Myocyte (in vitro differentiated cells): ENCODE data around the gene C18orf63. TPM values are rescaled to one million over a fixed set of nuclear protein-coding genes. Genes with fewer than 3 reads are reported as not detected.
"Not testable (repeated sequence)": the region's sequence is repeated elsewhere in the genome, so short reads cannot be mapped to it uniquely, and the experiment has no call there.

Experiments
- DNase-seq: peaks from one replicate; pipeline ENCODE4 v3.0.0-alpha.2; 2012; ENCODE audit warnings: low read depth
- total RNA-seq: library from RNA; depleted of rRNA; stranded (reverse); fragments of >200 nt; gene quantifications from 2 replicates; pipeline ENCODE4 v1.2.3, GENCODE V29; 2014

The C18orf63 gene
- total RNA-seq, 1 donor from 2014 or later = not detected

DNA sequence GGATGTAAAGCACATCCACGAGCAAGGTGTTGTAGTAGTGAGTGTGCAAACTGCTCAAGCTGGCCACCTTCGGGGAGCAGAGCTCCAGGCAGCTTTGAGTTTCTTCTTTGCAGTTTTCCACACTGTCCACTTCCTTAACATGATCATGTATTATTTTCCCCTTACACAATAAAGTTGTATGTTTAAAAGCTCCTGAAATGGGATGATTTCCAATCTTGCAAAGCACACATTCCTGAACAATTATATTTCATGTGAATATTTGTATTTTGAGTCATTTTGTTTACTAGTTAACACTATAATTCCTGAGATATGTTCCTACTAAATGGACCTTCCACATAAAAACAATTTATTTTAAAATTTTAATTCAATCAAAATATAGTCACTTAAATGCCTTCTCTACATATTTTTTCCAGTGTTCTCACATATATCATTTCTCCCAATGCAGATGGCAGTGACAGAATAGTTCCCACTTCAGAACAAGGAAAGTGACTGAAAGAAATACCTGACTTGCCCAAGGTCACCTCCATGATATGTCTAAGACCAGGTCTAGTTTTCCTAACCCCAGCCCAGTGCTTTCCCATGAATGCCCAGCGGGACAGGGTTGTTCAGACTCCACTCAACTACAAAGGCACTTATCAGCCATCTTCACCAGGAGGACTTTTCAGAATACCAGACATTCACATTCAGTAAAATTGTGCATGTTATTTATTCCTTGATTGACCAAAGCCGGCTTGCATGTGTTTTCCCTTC is 29.4 kb upstream of the C18orf63 start:
- DNase-seq = no peak

DNA sequence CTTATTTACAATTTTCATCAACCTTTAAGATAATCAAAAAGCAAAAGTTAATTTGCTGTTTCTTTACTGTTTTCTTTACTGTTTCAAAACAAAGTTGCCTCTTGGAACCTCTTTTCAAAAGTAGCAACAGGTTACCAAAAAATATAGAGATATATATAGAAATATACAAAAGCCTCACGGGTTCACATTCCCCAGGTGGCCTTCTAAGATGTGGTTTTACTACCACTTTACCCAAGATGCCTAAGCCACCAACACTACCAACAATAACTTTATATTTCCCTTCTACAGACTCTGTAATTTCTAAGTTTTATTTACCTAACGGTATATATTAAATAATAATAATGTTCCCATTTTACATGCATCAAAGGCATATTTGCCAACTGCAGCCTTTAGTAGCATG is 28.8 kb upstream of the C18orf63 start:
- DNase-seq = no peak

- no peak for DNase-seq
Observed at GRCh38 chr18:74288041-74288440, 27.6 kb upstream of the C18orf63 start.

DNA sequence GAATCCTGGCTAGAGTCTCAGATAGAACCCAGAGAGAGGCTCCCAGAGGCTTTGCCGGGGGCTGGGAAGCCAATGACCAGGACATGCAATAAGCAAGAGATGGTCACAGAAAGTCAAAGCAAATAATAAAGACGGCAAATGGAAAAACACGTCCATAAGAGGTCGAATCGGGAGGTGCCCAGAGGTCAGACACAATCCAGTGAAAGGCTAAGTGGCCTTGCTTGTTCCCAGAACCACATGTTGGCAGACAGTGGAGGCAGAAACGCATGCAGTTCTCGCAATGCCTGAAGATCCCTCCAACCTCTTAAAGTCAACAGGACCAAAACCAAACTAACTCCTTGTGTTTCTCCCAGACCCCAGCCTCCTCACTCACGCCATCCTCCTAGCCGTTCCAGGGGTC is 26.9 kb upstream of the C18orf63 start:
- DNase-seq = no peak

DNA sequence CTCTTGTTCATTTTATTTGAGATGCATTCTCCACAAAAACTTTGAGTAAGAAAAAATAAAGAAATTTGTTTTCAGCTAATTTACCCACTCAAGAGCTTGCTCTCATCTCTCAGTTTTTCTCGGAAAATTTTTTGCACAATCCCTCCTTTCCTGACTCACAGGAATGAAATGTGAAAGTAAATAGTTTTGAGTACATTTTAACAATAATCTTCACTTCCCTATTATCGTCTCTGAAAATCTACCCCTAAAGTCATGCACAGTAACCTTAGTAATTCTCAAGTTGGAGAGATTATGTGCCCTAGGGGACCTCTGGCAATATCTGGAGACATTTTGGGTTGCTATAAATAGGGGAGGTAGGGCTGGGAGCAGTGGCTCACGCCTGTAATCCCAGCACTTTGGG is 26.5 kb upstream of the C18orf63 start:
- no peak for DNase-seq

DNA sequence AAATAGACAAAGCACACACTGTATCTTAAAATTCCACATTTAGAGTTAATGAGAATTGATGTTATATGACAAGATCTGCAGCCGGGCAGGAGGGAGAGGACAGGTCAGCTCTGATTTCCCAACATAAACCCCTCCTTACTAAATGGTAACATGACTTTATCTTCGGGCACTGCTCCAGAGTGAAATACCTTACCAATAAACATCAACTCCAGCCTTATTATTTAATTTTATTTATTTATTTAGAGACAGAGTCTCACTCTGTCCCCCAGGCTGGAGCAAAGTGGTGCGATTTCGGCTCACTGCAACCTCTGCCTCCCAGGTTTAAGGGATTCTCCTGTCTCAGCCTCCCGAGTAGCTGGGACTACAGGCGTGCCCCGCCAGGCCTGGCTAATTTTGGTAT is 25.6 kb upstream of the C18orf63 start:
- DNase-seq = no peak

- DNase-seq = no peak
Observed at GRCh38 chr18:74290794-74291471, 24.7 kb upstream of the C18orf63 start.

DNA sequence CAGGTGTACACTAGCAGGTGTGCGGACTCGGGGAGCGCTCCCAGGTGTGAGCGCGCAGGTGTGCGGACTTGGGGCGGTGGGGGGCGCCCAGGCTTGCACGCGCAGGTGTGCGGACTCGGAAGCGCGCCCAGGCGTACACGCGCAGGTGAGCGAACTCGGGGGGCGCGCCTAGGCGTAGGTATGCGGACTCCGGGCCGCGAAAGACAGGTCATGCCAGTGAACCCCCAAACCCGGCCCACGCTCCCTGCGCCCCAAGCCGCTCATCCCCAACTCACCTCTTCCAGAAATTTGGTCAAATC is 24.2 kb upstream of the C18orf63 start:
- no peak for DNase-seq

- peak; percentile 97 for DNase-seq
Observed at GRCh38 chr18:74291771-74292540, 23.7 kb upstream of the C18orf63 start, which contains the start of gene CYB5A. Gene CYB5A, minus strand, starts transcription at chr18:74291963. Its CDS starts 88 bp downstream, at chr18:74291875.

DNA sequence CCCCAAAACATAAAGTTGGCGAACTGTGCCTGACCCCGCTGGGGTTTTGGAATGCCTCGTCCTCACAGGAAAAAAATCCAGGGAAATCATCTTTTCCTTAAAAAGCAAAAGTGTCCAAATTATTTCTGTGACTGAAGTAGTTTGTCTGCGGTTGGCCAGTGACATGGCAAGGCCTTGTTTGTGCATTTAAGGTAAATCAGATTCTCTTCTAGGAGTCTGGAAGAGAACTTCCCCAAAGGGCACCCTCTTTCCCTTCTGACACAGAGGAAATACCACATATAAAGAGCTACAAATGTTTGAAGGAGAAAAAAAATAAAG is 23.1 kb upstream of the C18orf63 start:
- no peak for DNase-seq

GRCh38 chr18:74292982-74293381 is 22.7 kb upstream of the C18orf63 start:
- not testable (repeated sequence) for DNase-seq

DNA sequence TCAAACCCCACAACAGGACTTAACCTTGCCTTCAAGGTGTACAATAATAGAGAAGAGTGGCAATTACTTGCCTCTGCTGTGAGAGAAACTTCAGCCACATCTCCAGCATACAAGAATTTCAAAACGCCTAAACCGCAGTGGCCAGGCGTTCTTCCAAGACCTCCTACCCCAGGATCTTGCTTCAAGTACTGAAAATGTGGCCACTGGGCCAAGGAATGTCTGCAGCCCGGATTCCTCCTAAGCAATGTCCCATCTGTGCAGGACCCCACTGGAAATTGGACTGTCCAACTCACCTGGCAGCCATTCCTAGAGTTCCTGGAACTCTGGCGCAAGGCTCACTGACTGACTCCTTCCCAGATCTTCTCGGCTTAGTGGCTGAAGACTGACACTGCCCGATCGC is 21.1 kb upstream of the C18orf63 start:
- peak; percentile 39 for DNase-seq

GRCh38 chr18:74299162-74299561 is 16.5 kb upstream of the C18orf63 start:
- DNase-seq = no peak

- peak; percentile 55 for DNase-seq
Observed at GRCh38 chr18:74299746-74300145, 15.9 kb upstream of the C18orf63 start.

DNA sequence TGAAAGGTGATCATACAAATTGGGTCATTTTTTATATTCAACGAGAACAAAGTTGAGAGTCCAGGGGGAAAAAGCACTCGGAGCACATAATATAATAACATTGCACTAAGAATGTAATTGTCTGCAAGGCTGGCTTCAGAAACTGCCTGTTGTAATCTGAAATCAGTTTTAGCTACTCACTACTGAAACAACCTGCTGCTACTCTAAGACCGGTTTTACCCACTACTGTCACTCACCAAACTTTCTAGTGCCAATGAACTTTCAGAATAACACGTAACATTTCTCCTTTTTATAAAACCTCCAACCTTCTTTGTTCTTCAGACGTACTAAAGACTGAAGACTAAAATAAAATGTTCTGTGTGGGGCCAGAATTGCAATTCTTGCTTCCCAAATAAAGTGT is 12.3 kb upstream of the C18orf63 start:
- DNase-seq = no peak

DNA sequence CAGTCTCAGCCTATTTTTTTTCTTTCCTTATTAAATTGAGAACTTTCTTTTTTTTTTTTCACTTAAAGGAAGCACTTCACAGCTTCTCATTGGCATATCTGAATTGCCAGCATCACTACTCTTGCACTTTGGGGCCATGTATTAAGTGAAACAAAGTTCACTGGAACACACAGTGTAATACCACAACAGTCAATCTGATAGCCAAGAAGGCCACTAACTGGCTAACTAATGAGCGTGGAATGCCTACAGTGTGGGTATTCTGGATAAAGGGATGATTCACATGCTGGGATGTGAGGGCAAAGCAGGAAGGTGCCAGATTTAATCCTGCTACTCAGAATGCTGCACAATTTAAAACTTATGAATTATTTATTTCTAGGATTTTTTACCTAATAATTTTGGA is 11.7 kb upstream of the C18orf63 start:
- peak; percentile 78 for DNase-seq

- DNase-seq = peak; percentile 57
Observed at GRCh38 chr18:74310411-74310810, 5.2 kb upstream of the C18orf63 start.

GRCh38 chr18:74311000-74311399 is 4.6 kb upstream of the C18orf63 start:
- no peak for DNase-seq

GRCh38 chr18:74314759-74315463 is 728 bp upstream of the C18orf63 start:
- no peak for DNase-seq

- peak; percentile 80 for DNase-seq
Observed at GRCh38 chr18:74316257-74317170, 875 bp downstream of the C18orf63 start.

DNA sequence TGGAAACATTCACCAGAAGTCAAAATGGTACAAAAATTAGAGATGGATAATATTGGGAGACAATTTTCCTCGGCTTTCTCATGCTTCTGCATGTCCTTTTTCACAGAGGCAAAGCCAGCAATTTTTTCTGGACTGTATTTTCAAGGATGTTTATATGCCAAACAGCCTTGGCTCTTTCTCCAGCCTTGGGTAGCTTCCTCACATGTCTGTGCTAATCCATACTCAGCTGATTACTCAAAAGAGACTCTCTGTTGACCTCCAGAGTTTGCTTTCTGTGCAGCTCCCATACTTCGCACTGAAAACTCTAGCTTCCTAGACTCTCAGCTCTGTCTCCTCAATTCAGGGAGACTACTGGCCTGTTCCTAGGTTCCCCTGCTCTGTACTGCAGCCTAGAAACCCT is 10.6 kb downstream of the C18orf63 start:
- DNase-seq = no peak
